Smooth muscle cell (in vitro differentiated cells): Measurements from ENCODE around the gene RNF225. TPM values are rescaled to one million over a fixed set of nuclear protein-coding genes. Genes with fewer than 3 reads are reported as not detected.
A peak's percentile ranks its signal among the peaks of the same experiment; 100 is the strongest.

ENCODE experiments used
- DNase-seq: peaks from one replicate; lab custom pipeline; 2025; ENCODE audit not compliant: unreplicated experiment; lab: John Stamatoyannopoulos, UW
- H2AFZ ChIP-seq: fragments of 200-600 bp; sonication (generic); 2 replicates; pipeline ENCODE4 v1.6.0; 2016; ENCODE audit warnings: antibody characterized with exemption, low read depth, mild to moderate bottlenecking
- H3F3A ChIP-seq: fragments of 200-600 bp; sonication (generic); 2 replicates; pipeline ENCODE4 v1.6.0; 2017; ENCODE audit warnings: antibody characterized with exemption, low read depth
- H3K27ac ChIP-seq: fragments of 200-600 bp; sonication (generic); 2 replicates; pipeline ENCODE4 v1.5.1; 2016; ENCODE audit warnings: low read depth, mild to moderate bottlenecking
- H3K27me3 ChIP-seq: fragments of 200-600 bp; sonication (generic); 2 replicates; pipeline ENCODE4 v1.6.1; 2016; ENCODE audit warnings: low read depth, mild to moderate bottlenecking
- H3K36me3 ChIP-seq: fragments of 200-600 bp; sonication (generic); 2 replicates; pipeline ENCODE4 v1.5.1; 2016; ENCODE audit warnings: low read depth
- H3K4me1 ChIP-seq: fragments of 200-600 bp; sonication (generic); 2 replicates; pipeline ENCODE4 v1.5.1; 2016; ENCODE audit warnings: low read depth
- H3K4me2 ChIP-seq: fragments of 200-600 bp; sonication (generic); 2 replicates; pipeline ENCODE4 v1.6.0; 2016; ENCODE audit warnings: mild to moderate bottlenecking
- H3K4me3 ChIP-seq: fragments of 200-600 bp; sonication (generic); 2 replicates; pipeline ENCODE4 v1.5.1; 2016; ENCODE audit warnings: mild to moderate bottlenecking
- H3K79me2 ChIP-seq: fragments of 200-600 bp; sonication (generic); 2 replicates; pipeline ENCODE4 v1.6.0; 2016; ENCODE audit warnings: low read depth, mild to moderate bottlenecking
- H3K9ac ChIP-seq: fragments of 200-600 bp; sonication (generic); 2 replicates; pipeline ENCODE4 v1.6.0; 2016; ENCODE audit warnings: low read depth
- H3K9me3 ChIP-seq: fragments of 200-600 bp; sonication (generic); replicated peaks from 2 replicates; pipeline ENCODE4 v1.5.1; 2016; ENCODE audit warnings: low read depth
- H4K20me1 ChIP-seq: fragments of 200-600 bp; sonication (generic); 2 replicates; pipeline ENCODE4 v1.6.0; 2016; ENCODE audit warnings: low read depth
- CTCF ChIP-seq: fragments of 200-600 bp; sonication (generic); IDR thresholded peaks from 2 replicates; pipeline ENCODE4 v1.5.1; 2017; ENCODE audit warnings: borderline replicate concordance, mild to moderate bottlenecking, antibody characterized with exemption; ENCODE audit not compliant: insufficient read depth, poor library complexity, severe bottlenecking
- WGBS: methylation state at CpG from one replicate; pipeline ENCODE4 v1.1.7; 2016; ENCODE audit warnings: low lambda C conversion rate; 5-methylcytosine and 5-hydroxymethylcytosine counted together
- polyA plus RNA-seq: library from polyadenylated mRNA; unstranded; fragments of >200 nt; fragmentation: Nextera tagmentation; extraction: Ambion mirVana; gene quantifications from 2 replicates; pipeline ENCODE4 v1.2.1, GENCODE V29; 2016
- total RNA-seq: library from RNA; depleted of rRNA; stranded (reverse); fragments of >200 nt; gene quantifications from 2 replicates; pipeline ENCODE4 v1.2.3, GENCODE V29; 2014

The RNF225 gene
- total and polyA plus RNA-seq, 2 experiments from 2014 or later: 0.96 TPM; not detected in 1

- DNase-seq: no peak
- TF ChIP-seq CTCF: no peak
- H2AFZ ChIP-seq: peak overlapping the region; percentile 71
- peak overlapping the region; percentile 91 for H3K9ac ChIP-seq
- H3K4me2 ChIP-seq: peak overlapping the region; percentile 96
- H3K27ac ChIP-seq: peak overlapping the region; percentile 85
- peaks cover 31% of the 10 kb centered on the region for H3K79me2 ChIP-seq
- H3K27me3 ChIP-seq: no peaks in the 10 kb centered on the region
- peak overlapping the region; percentile 88 for H3K4me3 ChIP-seq
- no peaks in the 10 kb centered on the region for H3K36me3 ChIP-seq
- H3F3A ChIP-seq: no peaks in the 10 kb centered on the region
- H4K20me1 ChIP-seq: no peaks in the 10 kb centered on the region
- no peaks in the 10 kb centered on the region for H3K9me3 ChIP-seq
- no peaks in the 10 kb centered on the region for H3K4me1 ChIP-seq
- WGBS: 11% methylated on average over 34 of the region's 34 CpGs
Measured at GRCh38 chr19:58409010-58409790, 13.7 kb downstream of the RNF225 start.

- H3K36me3 ChIP-seq: peaks cover 15% of the 10 kb centered on the region
- TF ChIP-seq CTCF: no peak
- WGBS: 98% methylated on average over 5 of the region's 5 CpGs
- H3K4me1 ChIP-seq: no peaks in the 10 kb centered on the region
- H3K27ac ChIP-seq: no peak overlapping the region
- H3K4me2 ChIP-seq: no peak overlapping the region
- DNase-seq: no peak
- H4K20me1 ChIP-seq: no peaks in the 10 kb centered on the region
- H3K9me3 ChIP-seq: no peaks in the 10 kb centered on the region
- H3K9ac ChIP-seq: no peak overlapping the region
- H3K79me2 ChIP-seq: peaks cover 18% of the 10 kb centered on the region
- no peaks in the 10 kb centered on the region for H3F3A ChIP-seq
- H3K4me3 ChIP-seq: no peak overlapping the region
- H2AFZ ChIP-seq: no peak overlapping the region
- no peaks in the 10 kb centered on the region for H3K27me3 ChIP-seq
Measured at GRCh38 chr19:58416604-58417003, 21.1 kb downstream of the RNF225 start.

- no peaks in the 10 kb centered on the region for H4K20me1 ChIP-seq
- H3K27me3 ChIP-seq: no peaks in the 10 kb centered on the region
- no peak for DNase-seq
- H3K9me3 ChIP-seq: no peaks in the 10 kb centered on the region
- no peak overlapping the region for H2AFZ ChIP-seq
- peaks cover 15% of the 10 kb centered on the region for H3K36me3 ChIP-seq
- H3K27ac ChIP-seq: no peak overlapping the region
- H3K79me2 ChIP-seq: peaks cover 16% of the 10 kb centered on the region
- no peak overlapping the region for H3K4me2 ChIP-seq
- no peak overlapping the region for H3K9ac ChIP-seq
- H3K4me1 ChIP-seq: no peaks in the 10 kb centered on the region
- WGBS: 96% methylated on average over 7 of the region's 7 CpGs
- H3F3A ChIP-seq: no peaks in the 10 kb centered on the region
- H3K4me3 ChIP-seq: no peak overlapping the region
- TF ChIP-seq CTCF: no peak
Measured at GRCh38 chr19:58417071-58417470, 21.6 kb downstream of the RNF225 start.

- Histone ChIP-seq H3K4me2 (no peak overlapping the region), H3K79me2 (no peaks in the 10 kb centered on the region), H3F3A (no peaks in the 10 kb centered on the region), H3K27ac (no peak overlapping the region), H3K27me3 (no peaks in the 10 kb centered on the region), H3K9me3 (peaks cover 7% of the 10 kb centered on the region), H3K36me3 (peaks cover 5% of the 10 kb centered on the region), H4K20me1 (no peaks in the 10 kb centered on the region), H3K9ac (no peak overlapping the region), H3K4me1 (no peaks in the 10 kb centered on the region), H2AFZ (no peak overlapping the region), H3K4me3 (no peak overlapping the region)
- no peak for TF ChIP-seq CTCF
- 59% methylated on average over 1 of the region's 1 CpG for WGBS
- no peak for DNase-seq
Measured at GRCh38 chr19:58428617-58429016, 33.2 kb downstream of the RNF225 start.
